Measurements from ENCODE around the gene IL5RA.

Gene IL5RA

GRCh38 chr3:3145831-3146230 is 35.7 kb upstream of the IL5RA start:
- Histone ChIP-seq H3K9me3 (no peaks in the 10 kb centered on the region), H3K4me1 (ENCODE audit: control insufficient read depth in 1 of 2, insufficient read depth in 1 of 2, low read depth in 1 of 2, low read length in 1 of 2) (peaks cover 5 to 8% of the 10 kb centered on the region in 2 experiments), H3K27me3 (no peaks in the 10 kb centered on the region), H3K27ac (no peak overlapping the region), H3K4me3 (ENCODE audit: low read depth in 1 of 2, low read length in 1 of 2) (no peak overlapping the region), H3K36me3 (peaks cover 92% of the 10 kb centered on the region)
- TF ChIP-seq, protein P1, sequence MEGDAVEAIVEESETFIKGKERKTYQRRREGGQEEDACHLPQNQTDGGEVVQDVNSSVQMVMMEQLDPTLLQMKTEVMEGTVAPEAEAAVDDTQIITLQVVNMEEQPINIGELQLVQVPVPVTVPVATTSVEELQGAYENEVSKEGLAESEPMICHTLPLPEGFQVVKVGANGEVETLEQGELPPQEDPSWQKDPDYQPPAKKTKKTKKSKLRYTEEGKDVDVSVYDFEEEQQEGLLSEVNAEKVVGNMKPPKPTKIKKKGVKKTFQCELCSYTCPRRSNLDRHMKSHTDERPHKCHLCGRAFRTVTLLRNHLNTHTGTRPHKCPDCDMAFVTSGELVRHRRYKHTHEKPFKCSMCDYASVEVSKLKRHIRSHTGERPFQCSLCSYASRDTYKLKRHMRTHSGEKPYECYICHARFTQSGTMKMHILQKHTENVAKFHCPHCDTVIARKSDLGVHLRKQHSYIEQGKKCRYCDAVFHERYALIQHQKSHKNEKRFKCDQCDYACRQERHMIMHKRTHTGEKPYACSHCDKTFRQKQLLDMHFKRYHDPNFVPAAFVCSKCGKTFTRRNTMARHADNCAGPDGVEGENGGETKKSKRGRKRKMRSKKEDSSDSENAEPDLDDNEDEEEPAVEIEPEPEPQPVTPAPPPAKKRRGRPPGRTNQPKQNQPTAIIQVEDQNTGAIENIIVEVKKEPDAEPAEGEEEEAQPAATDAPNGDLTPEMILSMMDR (IDR thresholded peaks at IDR 0.05): no peak

- Histone ChIP-seq H3K4me1 (ENCODE audit: control insufficient read depth in 1 of 2, insufficient read depth in 1 of 2, low read depth in 1 of 2, low read length in 1 of 2) (peaks cover 5 to 8% of the 10 kb centered on the region in 2 experiments), H3K36me3 (peaks cover 83% of the 10 kb centered on the region), H3K27me3 (no peaks in the 10 kb centered on the region), H3K4me3 (ENCODE audit: low read depth in 1 of 2, low read length in 1 of 2) (no peak overlapping the region), H3K9me3 (no peaks in the 10 kb centered on the region), H3K27ac (no peak overlapping the region)
- TF ChIP-seq, protein P1 (IDR thresholded peaks at IDR 0.05): no peak
Measured at GRCh38 chr3:3141939-3142338, 31.8 kb upstream of the IL5RA start.

GRCh38 chr3:3137526-3137925 is 27.4 kb upstream of the IL5RA start:
- H3K27ac ChIP-seq: no peak overlapping the region
- TF ChIP-seq, protein P1 (IDR thresholded peaks at IDR 0.05): no peak
- H3K27me3 ChIP-seq: no peaks in the 10 kb centered on the region
- no peak overlapping the region for H3K4me3 ChIP-seq (ENCODE audit: low read depth in 1 of 2, low read length in 1 of 2)
- H3K9me3 ChIP-seq: no peaks in the 10 kb centered on the region
- peaks cover 5 to 18% of the 10 kb centered on the region in 2 experiments for H3K4me1 ChIP-seq (ENCODE audit: control insufficient read depth in 1 of 2, insufficient read depth in 1 of 2, low read depth in 1 of 2, low read length in 1 of 2)
- peaks cover 50% of the 10 kb centered on the region for H3K36me3 ChIP-seq

DNA sequence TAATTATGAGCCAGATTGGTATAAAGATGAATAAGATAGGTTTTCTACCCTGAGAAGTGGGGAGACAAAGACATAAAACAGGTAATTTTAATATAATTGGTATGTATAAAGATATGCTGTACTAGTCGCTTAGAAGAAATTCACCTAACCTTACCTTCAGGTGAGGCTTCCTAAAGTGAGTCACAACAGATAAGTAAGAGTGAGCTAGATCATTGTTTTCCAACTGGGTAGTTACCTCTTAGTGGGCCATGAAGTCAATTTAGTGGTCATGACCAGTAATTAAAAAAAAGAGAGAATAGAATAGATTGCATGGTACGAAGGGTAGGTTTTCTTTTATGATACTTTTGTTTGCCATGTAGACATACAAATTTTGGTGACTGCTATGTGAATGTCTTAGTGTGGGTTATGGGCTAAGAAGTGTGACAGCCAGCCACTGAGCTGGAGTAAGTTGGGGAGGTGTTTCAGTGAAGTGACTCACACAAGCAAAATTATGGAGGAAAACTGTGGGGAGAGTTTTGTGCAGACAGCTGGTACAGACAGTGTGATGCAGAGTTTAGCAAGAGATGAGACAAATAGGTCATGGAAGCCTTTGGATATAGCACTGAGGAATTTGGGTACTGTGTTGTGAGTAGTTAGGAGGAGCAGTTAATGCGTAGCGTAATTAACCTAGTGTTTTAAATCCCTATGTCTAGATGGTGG is 24.7 kb upstream of the IL5RA start:
- peaks cover 0 to 9% of the 10 kb centered on the region in 2 experiments for H3K4me1 ChIP-seq (ENCODE audit: control insufficient read depth in 1 of 2, insufficient read depth in 1 of 2, low read depth in 1 of 2, low read length in 1 of 2)

GRCh38 chr3:3133500-3133899 is 23.3 kb upstream of the IL5RA start:
- no peaks in the 10 kb centered on the region for H3K9me3 ChIP-seq
- no peaks in the 10 kb centered on the region for H3K27me3 ChIP-seq
- peaks cover 0 to 9% of the 10 kb centered on the region in 2 experiments for H3K4me1 ChIP-seq (ENCODE audit: control insufficient read depth in 1 of 2, insufficient read depth in 1 of 2, low read depth in 1 of 2, low read length in 1 of 2)
- no peak overlapping the region for H3K4me3 ChIP-seq (ENCODE audit: low read depth in 1 of 2, low read length in 1 of 2)
- TF ChIP-seq, protein P1 (IDR thresholded peaks at IDR 0.05): no peak
- no peak overlapping the region for H3K27ac ChIP-seq
- H3K36me3 ChIP-seq: peaks cover 41% of the 10 kb centered on the region

More for the DNA sequence above, 24.7 kb upstream of the IL5RA start:
- TF ChIP-seq, protein P1 (IDR thresholded peaks at IDR 0.05): no peak
- Histone ChIP-seq H3K27me3 (no peaks in the 10 kb centered on the region), H3K9me3 (no peaks in the 10 kb centered on the region), H3K27ac (no peak overlapping the region), H3K4me3 (ENCODE audit: low read depth in 1 of 2, low read length in 1 of 2) (no peak overlapping the region), H3K36me3 (peaks cover 43% of the 10 kb centered on the region)

Measured in neutrophil (primary cell).